NK-92 (cell line): ENCODE data around the gene ARHGAP9.

ENCODE experiments used
- DNase-seq: peaks from one replicate; lab custom pipeline; 2025; ENCODE audit not compliant: unreplicated experiment; lab: John Stamatoyannopoulos, UW

Gene ARHGAP9

GRCh38 chr12:57479376-57480115 lies at the start of gene ARHGAP9:
Gene ARHGAP9, minus strand, starts transcription at chr12:57479866. Its CDS starts 460 bp downstream, at chr12:57479406.
- DNase-seq = no peak

GRCh38 chr12:57528831-57529555 lies 49.3 kb upstream of the ARHGAP9 start:
- DNase-seq = no peak

GRCh38 chr12:57528176-57528575 lies 48.5 kb upstream of the ARHGAP9 start:
- no peak for DNase-seq

- DNase-seq = no peak
Measured at GRCh38 chr12:57527184-57527583, 47.5 kb upstream of the ARHGAP9 start.

GRCh38 chr12:57526477-57527126 lies 46.9 kb upstream of the ARHGAP9 start:
- no peak for DNase-seq

GRCh38 chr12:57525615-57526383 lies 46.1 kb upstream of the ARHGAP9 start:
- DNase-seq = no peak

GRCh38 chr12:57524814-57525614 lies 45.3 kb upstream of the ARHGAP9 start:
- no peak for DNase-seq

GRCh38 chr12:57523706-57524614 lies 44.3 kb upstream of the ARHGAP9 start:
- no peak for DNase-seq

- DNase-seq = no peak
Measured at GRCh38 chr12:57522887-57523705, 43.4 kb upstream of the ARHGAP9 start.

- peak; percentile 44 for DNase-seq
Measured at GRCh38 chr12:57522011-57522886, 42.6 kb upstream of the ARHGAP9 start, which contains the start of gene MBD6. Gene MBD6, plus strand, starts transcription at chr12:57522824. Its CDS starts 1,480 bp downstream, at chr12:57524304.

GRCh38 chr12:57521525-57522010 lies 41.9 kb upstream of the ARHGAP9 start:
- DNase-seq = no peak

- peak; percentile 96 for DNase-seq
Measured at GRCh38 chr12:57520053-57520818, 40.6 kb upstream of the ARHGAP9 start, which contains the start of gene DDIT3. Gene DDIT3, minus strand, starts transcription at chr12:57520514. Its CDS starts 3,108 bp downstream, at chr12:57517406.

- DNase-seq = no peak
Measured at GRCh38 chr12:57519796-57520052, 40.1 kb upstream of the ARHGAP9 start.

GRCh38 chr12:57518920-57519795 lies 39.5 kb upstream of the ARHGAP9 start:
- DNase-seq = no peak

GRCh38 chr12:57518176-57518919 lies 38.7 kb upstream of the ARHGAP9 start:
- no peak for DNase-seq
